ENCODE results near the gene GALNTL6. TPM values are rescaled to one million over a fixed set of nuclear protein-coding genes. Genes with fewer than 3 reads are reported as not detected.
"Not testable (repeated sequence)": the region's sequence is repeated elsewhere in the genome, so short reads cannot be mapped to it uniquely, and the experiment has no call there.

Gene GALNTL6
- total RNA-seq, 4 donors from 2014 or later = 0.30 to 1.3 (median 0.60) TPM

- intact Hi-C loops (cut with DNase I; ENCODE audit: low total_unique reads) = no loop called here
- DNase-seq (ENCODE audit: low spot score in 2 of 2) = no peak
Observed at GRCh38 chr4:172786039-172786792, 973.0 kb downstream of the GALNTL6 start.

GRCh38 chr4:172787111-172787510, 973.9 kb downstream of the GALNTL6 start:
- TF ChIP-seq CTCF (IDR thresholded peaks at IDR 0.05) = no peak
- 72 to 74% methylated on average over 3 of the region's 3 CpGs for WGBS, 2 donors
- intact Hi-C loops (cut with DNase I; ENCODE audit: low total_unique reads) = no loop called here
- H3K4me3 ChIP-seq (ENCODE audit: low read depth, poor library complexity, severe bottlenecking) = no peak overlapping the region
- no peak for DNase-seq (ENCODE audit: low spot score in 2 of 2)

More at GRCh38 chr4:172786039-172786792, 973.0 kb downstream of the GALNTL6 start:
- H3K4me3 ChIP-seq (ENCODE audit: low read depth, poor library complexity, severe bottlenecking) = no peak overlapping the region
- TF ChIP-seq CTCF (IDR thresholded peaks at IDR 0.05) (no peak), POLR2A (IDR thresholded peaks at IDR 0.05) (no peak)
- WGBS, 2 donors = 16 to 17% methylated on average over 4 of the region's 4 CpGs

- H3K4me3 ChIP-seq (ENCODE audit: low read depth, poor library complexity, severe bottlenecking) = no peak overlapping the region
- TF ChIP-seq CTCF (IDR thresholded peaks at IDR 0.05) = no peak
- no peak for TF ChIP-seq POLR2A (IDR thresholded peaks at IDR 0.05)
- DNase-seq (ENCODE audit: low spot score in 2 of 2) = no peak
- 74 to 81% methylated on average over 4 of the region's 4 CpGs for WGBS, 2 donors
- intact Hi-C loops (cut with DNase I; ENCODE audit: low total_unique reads) = no loop called here
Observed at GRCh38 chr4:172791841-172792240, 978.6 kb downstream of the GALNTL6 start.

GRCh38 chr4:172793565-172794306, 980.5 kb downstream of the GALNTL6 start:
- no peak for TF ChIP-seq POLR2A (IDR thresholded peaks at IDR 0.05)
- no peak for TF ChIP-seq CTCF (IDR thresholded peaks at IDR 0.05)
- no peak for DNase-seq (ENCODE audit: low spot score in 2 of 2)
- 25 to 35% methylated on average over 4 of the region's 4 CpGs for WGBS, 2 donors
- intact Hi-C loops (cut with DNase I; ENCODE audit: low total_unique reads) = no loop called here
- H3K4me3 ChIP-seq (ENCODE audit: low read depth, poor library complexity, severe bottlenecking) = no peak overlapping the region

GRCh38 chr4:172794307-172794703, 981.1 kb downstream of the GALNTL6 start:
- intact Hi-C loops (cut with DNase I; ENCODE audit: low total_unique reads) = no loop called here
- no peak for TF ChIP-seq POLR2A (IDR thresholded peaks at IDR 0.05)
- no peak for TF ChIP-seq CTCF (IDR thresholded peaks at IDR 0.05)
- H3K4me3 ChIP-seq (ENCODE audit: low read depth, poor library complexity, severe bottlenecking) = no peak overlapping the region
- WGBS, 2 donors = 61 to 72% methylated on average over 3 of the region's 3 CpGs
- no peak for DNase-seq (ENCODE audit: low spot score in 2 of 2)

- intact Hi-C loops (cut with DNase I; ENCODE audit: low total_unique reads); H3K4me3 ChIP-seq (ENCODE audit: low read depth, poor library complexity, severe bottlenecking); DNase-seq (ENCODE audit: low spot score in 2 of 2): not testable (repeated sequence)
- 95 to 96% methylated on average over 18 of the region's 18 CpGs for WGBS, 2 donors
Observed at GRCh38 chr4:172797281-172797680, 984.1 kb downstream of the GALNTL6 start.

Measured in lower leg skin (tissue), 4 donors.